ENCODE results near the gene RILPL1.
"Not testable (repeated sequence)": the region's sequence is repeated elsewhere in the genome, so short reads cannot be mapped to it uniquely, and the experiment has no call there.

The RILPL1 gene

GRCh38 chr12:123468786-123469185 is 64.7 kb downstream of the RILPL1 start:
- no peak for DNase-seq (ENCODE audit: low read depth in 3 of 3)

DNA sequence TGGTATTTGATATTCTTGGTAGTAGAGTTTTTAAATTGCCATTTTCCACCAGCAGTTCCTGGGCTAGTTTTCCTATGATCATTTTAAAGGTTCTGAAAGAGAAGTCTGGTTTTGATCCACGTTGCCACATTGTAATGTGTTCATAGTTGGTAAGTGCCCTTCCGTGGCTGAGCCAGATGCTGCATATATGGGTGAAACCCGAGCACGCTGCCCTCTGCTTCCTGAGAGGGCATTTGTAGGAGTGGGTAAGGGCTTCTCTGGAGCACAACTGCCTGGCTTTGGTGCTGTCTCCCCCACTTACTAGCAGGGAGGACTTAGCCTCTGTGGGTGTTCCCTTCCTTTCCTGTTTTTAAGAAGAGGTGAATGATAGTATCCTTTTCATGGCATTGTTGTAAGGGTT is 68.4 kb downstream of the RILPL1 start:
- DNase-seq (ENCODE audit: low read depth in 3 of 3) = no peak

- DNase-seq (ENCODE audit: low read depth in 3 of 3) = not testable (repeated sequence)
These were observed 70.3 kb downstream of the RILPL1 start for GRCh38 chr12:123463174-123463573.

- DNase-seq (ENCODE audit: low read depth in 3 of 3) = peak; percentile 69 to 76 (median 69)
These were observed 75.3 kb downstream of the RILPL1 start, which contains the start of gene SNRNP35 for GRCh38 chr12:123457980-123458779. SNRNP35 (plus strand) TSS chr12:123458139; CDS start chr12:123465541, 7,402 bp downstream.

DNA sequence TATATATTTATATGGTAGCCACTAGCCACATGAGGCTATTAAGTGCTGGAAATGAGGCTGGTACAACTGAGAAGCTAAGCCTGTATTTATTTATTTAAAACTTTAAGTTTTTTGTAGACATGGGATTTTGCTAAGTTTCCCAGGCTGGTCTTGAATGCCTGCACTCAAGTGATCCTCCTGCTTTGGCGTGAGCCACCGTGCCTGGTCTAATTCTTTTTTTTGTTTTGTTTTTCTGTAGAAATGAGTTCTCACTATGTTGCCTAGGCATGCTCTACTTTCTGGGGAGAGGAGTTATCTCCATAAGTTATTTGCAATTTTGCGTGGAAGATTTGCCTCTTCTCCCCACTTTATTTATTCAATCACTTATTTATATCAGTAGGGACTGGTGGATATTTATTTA is 80.4 kb downstream of the RILPL1 start:
- DNase-seq (ENCODE audit: low read depth in 3 of 3) = no peak

- not testable (repeated sequence) for DNase-seq (ENCODE audit: low read depth in 3 of 3)
These were observed 81.3 kb downstream of the RILPL1 start for GRCh38 chr12:123452276-123452550.

DNA sequence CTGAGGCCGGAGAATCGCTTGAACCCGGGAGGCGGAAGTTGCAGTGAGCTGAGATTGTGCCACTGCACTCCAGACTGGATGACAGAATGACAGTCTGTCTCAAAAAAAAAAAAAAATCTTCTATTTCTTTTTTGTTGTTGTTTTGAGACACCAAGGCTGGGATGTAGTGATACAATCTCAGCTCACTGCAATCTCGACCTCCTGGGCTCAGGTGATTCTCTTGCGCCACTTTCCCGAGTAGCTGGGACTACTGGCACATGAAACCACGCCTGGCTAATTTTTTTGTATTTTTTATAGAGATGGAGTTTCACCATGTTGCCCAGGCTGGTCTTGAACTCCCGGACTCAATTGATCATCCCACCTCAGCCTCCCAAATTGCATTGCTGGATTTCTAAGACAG is 82.9 kb downstream of the RILPL1 start:
- no peak for DNase-seq (ENCODE audit: low read depth in 3 of 3)

GRCh38 chr12:123449856-123450255 is 83.7 kb downstream of the RILPL1 start:
- no peak for DNase-seq (ENCODE audit: low read depth in 3 of 3)

- DNase-seq (ENCODE audit: low read depth in 3 of 3) = no peak
These were observed 84.2 kb downstream of the RILPL1 start for GRCh38 chr12:123449249-123449733.

GRCh38 chr12:123446333-123446713 is 87.2 kb downstream of the RILPL1 start:
- no peak for DNase-seq (ENCODE audit: low read depth in 3 of 3)

GRCh38 chr12:123445388-123446332 is 87.9 kb downstream of the RILPL1 start:
- DNase-seq (ENCODE audit: low read depth in 3 of 3) = no peak

- DNase-seq (ENCODE audit: low read depth in 3 of 3) = no peak
These were observed 89.2 kb downstream of the RILPL1 start for GRCh38 chr12:123444092-123445026.

GRCh38 chr12:123442774-123443173 is 90.7 kb downstream of the RILPL1 start:
- DNase-seq (ENCODE audit: low read depth in 3 of 3) = no peak

- no peak for DNase-seq (ENCODE audit: low read depth in 3 of 3)
These were observed 91.9 kb downstream of the RILPL1 start for GRCh38 chr12:123441523-123442164.

DNA sequence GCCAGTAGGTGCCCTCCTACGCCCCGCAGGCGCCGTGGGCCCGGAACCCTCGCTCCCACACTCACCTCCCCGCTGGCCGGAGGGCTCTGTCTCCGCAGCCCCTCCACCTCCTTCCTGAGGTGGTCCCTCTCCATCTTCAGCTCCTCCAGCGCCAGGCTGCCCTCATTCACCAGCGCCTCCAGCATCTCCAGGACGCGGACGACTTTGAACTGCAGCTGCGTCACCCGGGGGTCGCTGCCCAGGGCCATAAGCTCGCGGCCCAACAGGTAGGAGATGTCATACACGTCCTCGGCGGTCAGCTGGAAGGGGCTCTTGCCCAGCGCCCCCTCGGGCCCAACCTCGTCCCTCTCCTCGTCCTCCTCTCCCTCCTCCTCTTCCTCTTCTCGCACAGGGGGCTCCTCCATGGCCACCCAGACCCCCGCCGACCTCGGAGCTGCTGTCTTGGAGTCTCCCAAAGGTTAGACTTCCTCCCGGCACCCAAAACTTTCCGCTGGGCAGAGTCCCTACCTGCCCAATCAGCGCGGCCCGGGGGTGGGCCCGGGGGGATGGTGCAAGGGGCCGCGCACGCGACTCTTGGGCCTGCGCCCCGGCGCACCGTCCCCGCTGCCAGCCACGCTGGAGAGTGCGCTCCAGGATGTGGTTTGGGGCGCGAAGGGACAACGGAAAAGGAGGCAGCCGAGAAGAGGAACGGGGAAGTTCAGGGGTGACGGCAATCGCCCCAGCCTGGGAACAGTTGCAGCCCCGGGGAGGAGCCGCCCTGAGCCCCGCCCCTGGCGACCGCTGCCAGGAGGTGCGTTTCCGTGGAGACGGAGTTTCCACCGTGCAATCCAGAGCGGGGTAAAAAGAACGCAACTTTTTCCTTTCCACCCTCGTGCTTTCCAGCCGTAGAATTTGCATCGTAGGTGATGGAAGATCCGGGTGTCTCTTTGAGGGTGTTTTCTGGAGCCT is 97.2 kb downstream of the RILPL1 start, which contains the start of gene RILPL2:
RILPL2 (minus strand) TSS at position 668 of the 948 bp plus-strand sequence; CDS start at position 404, 264 bp downstream.
- DNase-seq (ENCODE audit: low read depth in 3 of 3) = peak; percentile 86 to 89 (median 88)

GRCh38 chr12:123435636-123436016 is 97.9 kb downstream of the RILPL1 start:
- no peak for DNase-seq (ENCODE audit: low read depth in 3 of 3)

DNA sequence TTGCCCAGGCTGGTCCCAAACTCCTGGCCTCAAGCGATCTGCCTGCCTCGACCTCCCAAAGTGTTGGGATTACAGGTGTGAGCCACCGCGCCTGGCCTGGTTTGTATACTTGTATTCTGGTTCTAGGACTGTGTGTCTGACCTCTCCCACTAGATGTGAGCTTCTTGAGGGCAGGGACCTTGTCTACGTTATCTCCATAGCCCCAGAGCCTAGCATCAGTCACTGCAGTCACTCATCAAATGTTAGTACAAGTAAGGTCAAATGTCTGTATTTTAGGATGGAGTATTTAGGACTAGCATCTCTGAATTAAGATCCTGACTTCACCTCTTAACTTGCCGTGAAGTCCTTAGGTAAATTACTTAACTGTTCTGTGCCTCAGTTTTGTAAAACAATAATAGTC is 99.9 kb downstream of the RILPL1 start:
- no peak for DNase-seq (ENCODE audit: low read depth in 3 of 3)

DNA sequence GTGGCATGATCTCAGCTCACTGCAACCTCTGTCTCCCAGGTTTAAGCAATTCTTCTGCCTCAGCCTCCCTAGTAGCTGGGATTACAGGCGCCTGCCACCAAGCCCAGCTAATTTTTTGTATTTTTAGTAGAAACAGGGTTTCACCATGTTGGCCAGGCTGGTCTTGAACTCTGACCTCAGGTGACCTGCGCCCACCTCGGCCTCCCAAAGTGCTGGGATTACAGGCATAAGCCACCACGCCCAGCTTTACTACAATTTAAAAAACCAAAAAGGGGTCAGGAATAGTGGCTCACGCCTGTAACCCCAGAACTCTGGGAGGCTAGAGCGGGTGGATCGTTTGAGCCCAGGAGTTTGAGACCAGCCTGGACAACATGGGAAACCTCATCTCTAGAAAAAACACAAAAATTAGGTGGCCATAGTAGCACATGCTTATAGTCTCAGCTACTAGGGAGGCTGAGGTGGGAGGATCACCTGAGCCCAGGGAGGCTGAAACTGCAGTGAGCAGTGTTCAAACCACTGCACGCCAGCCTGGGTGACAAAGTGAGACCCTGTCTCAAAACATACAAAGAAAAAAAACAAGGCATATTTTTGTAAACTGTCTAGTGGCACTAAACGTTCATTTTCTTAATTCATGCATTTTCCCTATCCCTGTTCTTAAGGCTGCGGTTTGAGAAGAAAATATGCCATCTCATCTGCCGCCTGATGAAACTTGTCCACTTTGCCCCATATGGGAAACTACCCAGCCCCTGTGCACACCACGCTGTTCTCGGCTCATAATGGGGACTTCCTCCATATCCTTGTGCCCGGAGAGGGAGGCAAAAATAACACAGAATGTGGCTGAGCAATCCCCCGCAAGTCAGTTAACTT is 101.3 kb downstream of the RILPL1 start:
- not testable (repeated sequence) for DNase-seq (ENCODE audit: low read depth in 3 of 3)

- DNase-seq (ENCODE audit: low read depth in 3 of 3) = not testable (repeated sequence)
These were observed 104.4 kb downstream of the RILPL1 start for GRCh38 chr12:123429101-123429500.

Measured in stimulated activated CD4-positive, alpha-beta T cell treated with anti-CD3 and anti-CD28 coated beads, TNF-alpha, amount 100 ng/mL, for 4 hours (primary cell).